ENCODE measurements around the gene ARHGAP15.

GRCh38 chr2:143442193-143442592, 313.0 kb downstream of the ARHGAP15 start:
- no peak for TF ChIP-seq POLR2AphosphoS5 (IDR thresholded peaks at IDR 0.05; ENCODE audit: insufficient read depth in 1 of 2, low read depth in 1 of 2)
- TF ChIP-seq, protein P1, sequence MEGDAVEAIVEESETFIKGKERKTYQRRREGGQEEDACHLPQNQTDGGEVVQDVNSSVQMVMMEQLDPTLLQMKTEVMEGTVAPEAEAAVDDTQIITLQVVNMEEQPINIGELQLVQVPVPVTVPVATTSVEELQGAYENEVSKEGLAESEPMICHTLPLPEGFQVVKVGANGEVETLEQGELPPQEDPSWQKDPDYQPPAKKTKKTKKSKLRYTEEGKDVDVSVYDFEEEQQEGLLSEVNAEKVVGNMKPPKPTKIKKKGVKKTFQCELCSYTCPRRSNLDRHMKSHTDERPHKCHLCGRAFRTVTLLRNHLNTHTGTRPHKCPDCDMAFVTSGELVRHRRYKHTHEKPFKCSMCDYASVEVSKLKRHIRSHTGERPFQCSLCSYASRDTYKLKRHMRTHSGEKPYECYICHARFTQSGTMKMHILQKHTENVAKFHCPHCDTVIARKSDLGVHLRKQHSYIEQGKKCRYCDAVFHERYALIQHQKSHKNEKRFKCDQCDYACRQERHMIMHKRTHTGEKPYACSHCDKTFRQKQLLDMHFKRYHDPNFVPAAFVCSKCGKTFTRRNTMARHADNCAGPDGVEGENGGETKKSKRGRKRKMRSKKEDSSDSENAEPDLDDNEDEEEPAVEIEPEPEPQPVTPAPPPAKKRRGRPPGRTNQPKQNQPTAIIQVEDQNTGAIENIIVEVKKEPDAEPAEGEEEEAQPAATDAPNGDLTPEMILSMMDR (IDR thresholded peaks at IDR 0.05) = no peak
- TF ChIP-seq POLR2A (IDR thresholded peaks at IDR 0.05) = no peak

Data from vagina (tissue), 2 donors.